ENCODE results near the gene EDNRB.

The EDNRB gene

GRCh38 chr13:77868717-77869116 lies 49.9 kb downstream of the EDNRB start:
- H3K4me3 ChIP-seq: no peak overlapping the region
- no peak for TF ChIP-seq CTCF (IDR thresholded peaks at IDR 0.05)
- DNase-seq (ENCODE audit: low spot score): no peak
- no peak overlapping the region for H3K27ac ChIP-seq

DNA sequence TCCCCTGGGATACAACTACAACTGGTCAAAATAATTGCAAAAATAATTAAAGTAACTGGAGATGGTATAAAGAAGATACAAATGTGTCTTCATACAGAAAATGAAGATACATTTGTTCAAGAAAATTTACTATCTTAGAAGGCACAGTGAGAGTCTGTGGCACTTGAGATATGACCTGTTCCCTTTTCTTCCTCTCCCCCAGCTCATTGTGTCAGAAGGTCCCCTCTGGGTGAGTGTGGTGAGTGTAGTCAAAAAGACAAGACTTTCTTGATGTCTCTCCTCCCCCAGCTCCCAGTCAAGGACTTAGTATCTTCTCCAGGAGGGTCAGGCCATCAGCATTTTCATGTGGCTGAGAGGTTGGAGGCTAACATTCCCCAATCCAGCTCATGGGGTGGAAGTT lies 51.7 kb downstream of the EDNRB start:
- H3K4me3 ChIP-seq: no peak overlapping the region

DNA sequence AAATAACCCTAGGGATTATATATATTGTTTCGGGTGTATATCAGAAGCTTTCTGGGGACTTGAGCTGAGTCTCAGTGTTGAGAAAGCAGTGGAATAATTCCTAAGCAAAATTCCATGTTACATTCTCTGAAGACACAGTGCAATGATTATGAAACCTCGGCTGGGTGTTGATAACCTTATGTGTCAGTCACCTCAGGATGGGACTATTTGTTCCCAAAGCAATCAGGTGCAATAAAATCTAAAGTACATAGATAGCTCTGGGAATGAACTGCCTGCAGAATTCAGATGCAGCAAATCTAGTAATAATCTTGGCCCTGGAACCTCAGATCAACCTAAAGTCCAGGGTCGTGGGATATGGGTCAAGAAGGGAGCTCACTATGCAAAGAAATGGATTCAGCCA lies 53.0 kb downstream of the EDNRB start:
- Histone ChIP-seq H3K27ac (no peak overlapping the region), H3K4me3 (no peak overlapping the region)
- TF ChIP-seq CTCF (IDR thresholded peaks at IDR 0.05): no peak
- DNase-seq (ENCODE audit: low spot score): no peak

More for the DNA sequence above, 51.7 kb downstream of the EDNRB start:
- no peak for TF ChIP-seq CTCF (IDR thresholded peaks at IDR 0.05)
- no peak for DNase-seq (ENCODE audit: low spot score)
- H3K27ac ChIP-seq: no peak overlapping the region

DNA sequence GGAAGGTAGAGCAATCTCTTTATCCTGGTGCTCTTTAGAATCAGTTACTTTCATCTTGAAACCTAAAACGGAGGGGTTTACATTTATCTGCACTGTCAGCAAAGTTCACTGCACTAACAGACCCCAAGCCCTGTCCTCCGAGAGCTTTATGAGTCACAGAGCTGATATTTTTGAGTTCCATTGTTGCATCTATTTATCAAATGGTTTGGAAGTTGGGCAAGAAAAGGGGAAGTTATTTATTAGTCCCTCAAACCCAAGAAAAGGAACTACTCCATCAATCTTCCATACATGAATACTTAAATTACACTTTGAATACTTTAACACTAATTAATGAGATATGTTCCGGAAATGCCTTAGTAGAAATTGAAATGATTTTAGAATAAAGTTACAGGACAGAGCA lies 55.5 kb downstream of the EDNRB start:
- TF ChIP-seq CTCF (IDR thresholded peaks at IDR 0.05): no peak
- Histone ChIP-seq H3K4me3 (no peak overlapping the region), H3K27ac (no peak overlapping the region)
- no peak for DNase-seq (ENCODE audit: low spot score)

DNA sequence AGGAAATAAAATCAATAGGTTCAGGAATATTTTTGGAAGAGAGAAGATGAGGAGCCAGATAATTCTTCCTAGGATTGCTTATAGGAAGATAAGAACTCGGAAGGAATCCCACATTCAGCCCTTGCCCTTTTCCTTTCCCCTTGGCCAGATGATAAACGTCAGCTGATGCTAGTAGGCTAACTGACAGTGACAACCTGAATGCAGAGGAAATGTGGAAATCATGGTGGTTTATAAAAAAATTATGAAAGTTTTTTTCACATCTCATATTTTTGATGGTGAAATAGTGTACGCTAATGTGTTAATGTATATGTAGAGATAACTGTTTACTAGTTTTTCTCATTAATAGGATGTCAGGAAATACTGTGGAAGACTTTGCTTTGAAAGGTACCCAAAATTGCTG lies 56.9 kb downstream of the EDNRB start:
- H3K4me3 ChIP-seq: no peak overlapping the region
- H3K27ac ChIP-seq: no peak overlapping the region

DNA sequence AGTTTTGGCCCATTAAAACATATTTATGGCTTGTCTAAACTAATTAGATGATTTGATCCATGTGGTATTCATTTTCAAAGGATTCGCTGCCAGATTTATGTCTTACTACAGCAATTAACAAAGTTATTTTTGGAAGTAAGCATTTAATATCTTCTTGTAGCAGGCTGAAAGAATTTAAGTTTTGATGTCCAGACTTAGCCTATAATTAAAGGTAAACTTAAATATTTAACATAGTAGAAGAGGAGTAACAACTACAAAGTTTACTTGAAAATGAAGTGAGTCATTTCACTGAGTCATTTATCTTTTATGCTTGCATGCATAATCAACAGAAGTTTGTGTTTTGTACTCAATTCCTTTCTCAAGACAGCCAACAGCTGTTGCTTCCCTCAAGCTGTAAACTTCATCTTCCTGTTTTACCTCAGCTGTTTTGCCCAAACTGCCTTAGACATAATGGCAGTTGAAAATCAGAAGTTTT lies 58.1 kb downstream of the EDNRB start:
- TF ChIP-seq CTCF (IDR thresholded peaks at IDR 0.05): no peak
- H3K4me3 ChIP-seq: no peak overlapping the region
- no peak overlapping the region for H3K27ac ChIP-seq

More for the DNA sequence above, 56.9 kb downstream of the EDNRB start:
- TF ChIP-seq CTCF (IDR thresholded peaks at IDR 0.05): no peak
- no peak for DNase-seq (ENCODE audit: low spot score)

GRCh38 chr13:77859450-77859849 lies 59.2 kb downstream of the EDNRB start:
- no peak for DNase-seq (ENCODE audit: low spot score)
- no peak for TF ChIP-seq CTCF (IDR thresholded peaks at IDR 0.05)
- Histone ChIP-seq H3K27ac (peak overlapping the region in 1 of 2 donors; percentile 3), H3K4me3 (no peak overlapping the region)

More for the DNA sequence above, 58.1 kb downstream of the EDNRB start:
- DNase-seq (ENCODE audit: low spot score): no peak

Data from coronary artery (tissue), 2 donors.